NB4 (cell line): ENCODE data around the gene TADA3.
A peak's percentile ranks its signal among the peaks of the same experiment; 100 is the strongest.

Experiments used
- CTCF ChIP-seq: IDR thresholded peaks from one replicate; pipeline ENCODE4 v1.5.1; 2012; ENCODE audit warnings: low read depth, low read length
- MYC ChIP-seq: IDR thresholded peaks from 2 replicates; pipeline ENCODE4 v1.6.1; 2011; ENCODE audit warnings: low read depth, low read length
- POLR2A ChIP-seq: IDR thresholded peaks from 2 replicates; pipeline ENCODE4 v1.6.1; 2011; ENCODE audit warnings: mild to moderate bottlenecking; ENCODE audit not compliant: insufficient read length; ENCODE audit errors: extremely low read depth

- TF ChIP-seq POLR2A (no peak), CTCF (peak; percentile 39), MYC (no peak)
Measured at GRCh38 chr3:9808345-9809037, 16.2 kb upstream of the TADA3 start.
